TTC549 (cell line): Measurements from ENCODE around the gene SMPD3.
"Not testable (repeated sequence)": the region's sequence is repeated elsewhere in the genome, so short reads cannot be mapped to it uniquely, and the experiment has no call there.

ENCODE experiments used
- FAIRE-seq: peaks from 2 replicates; lab custom pipeline; 2012; peaks lifted over from hg19 to GRCh38; lab: Jason Lieb, UNC

Gene SMPD3

DNA sequence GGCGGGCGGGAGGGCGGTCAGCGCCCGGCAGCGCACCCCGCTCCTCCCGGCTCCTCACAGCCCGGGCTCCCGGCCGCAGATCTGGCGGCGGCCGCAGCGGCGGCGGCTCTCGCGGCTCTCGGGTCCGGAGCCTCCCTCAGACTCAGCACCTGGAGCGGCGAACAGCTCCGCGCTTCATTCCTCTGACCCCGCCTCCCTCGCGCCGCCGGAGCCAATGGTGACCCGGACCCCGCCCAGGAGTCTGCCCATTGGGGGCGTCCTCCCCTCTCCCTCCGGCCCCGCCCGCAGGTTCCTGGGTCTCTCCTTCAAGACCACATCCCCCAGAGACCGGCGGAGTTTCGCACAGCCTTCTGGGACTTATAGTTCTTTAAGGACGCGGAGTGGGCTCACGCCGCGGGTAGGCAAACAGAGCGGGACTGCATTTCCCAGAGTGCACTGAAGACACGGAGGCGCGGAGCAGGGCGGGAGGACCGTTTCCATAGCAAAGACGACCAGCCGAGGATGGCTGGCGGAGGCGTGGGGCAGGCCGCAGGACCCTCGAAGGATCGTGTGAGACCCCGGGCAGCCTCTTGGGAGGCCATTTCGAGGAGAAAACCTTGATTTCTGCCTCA, at the start of gene SMPD3:
TSS of gene SMPD3 (minus strand) at position 149 of the 611 bp plus-strand sequence. CDS start 76,327 bp downstream, outside the sequence.
- peak; percentile 98 for FAIRE-seq

DNA sequence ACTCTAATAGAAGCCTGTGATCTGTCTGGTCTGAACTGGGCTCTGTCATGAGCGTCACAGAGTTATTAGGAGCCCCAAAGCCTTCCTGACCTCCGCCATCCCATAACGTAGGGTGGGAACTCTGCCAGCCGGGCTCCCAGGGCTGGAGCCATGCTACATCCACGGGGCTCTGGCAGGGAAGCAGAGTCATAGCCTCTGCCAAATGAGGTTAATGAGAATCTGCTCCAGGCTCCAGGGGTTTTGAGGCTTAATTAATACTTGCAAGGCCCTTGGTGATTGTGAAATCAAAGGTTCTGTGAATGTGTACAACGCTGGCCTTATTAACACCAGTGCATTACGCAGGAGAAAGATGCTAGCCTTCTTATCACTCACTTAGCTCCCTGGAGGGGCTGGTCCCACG, 48.4 kb upstream of the SMPD3 start:
- FAIRE-seq = no peak

DNA sequence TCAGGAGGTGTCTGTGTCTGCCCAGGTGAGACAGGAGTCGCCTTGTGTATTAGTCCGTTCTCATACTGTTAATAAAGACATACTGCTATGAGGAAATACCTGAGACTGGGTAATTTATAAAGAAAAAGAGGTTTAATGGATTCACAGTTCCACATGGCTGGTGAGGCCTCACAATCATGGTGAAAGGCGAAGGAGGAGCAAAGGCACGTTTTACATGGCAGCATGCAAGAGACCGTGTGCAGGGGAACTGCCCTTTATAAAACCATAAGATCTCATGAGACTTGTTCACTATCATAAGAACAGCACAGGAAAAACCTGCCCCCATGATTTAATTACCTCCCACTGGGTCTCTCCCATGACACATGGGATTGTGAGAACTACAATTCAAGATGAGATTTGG, 46.0 kb upstream of the SMPD3 start:
- FAIRE-seq = not testable (repeated sequence)

DNA sequence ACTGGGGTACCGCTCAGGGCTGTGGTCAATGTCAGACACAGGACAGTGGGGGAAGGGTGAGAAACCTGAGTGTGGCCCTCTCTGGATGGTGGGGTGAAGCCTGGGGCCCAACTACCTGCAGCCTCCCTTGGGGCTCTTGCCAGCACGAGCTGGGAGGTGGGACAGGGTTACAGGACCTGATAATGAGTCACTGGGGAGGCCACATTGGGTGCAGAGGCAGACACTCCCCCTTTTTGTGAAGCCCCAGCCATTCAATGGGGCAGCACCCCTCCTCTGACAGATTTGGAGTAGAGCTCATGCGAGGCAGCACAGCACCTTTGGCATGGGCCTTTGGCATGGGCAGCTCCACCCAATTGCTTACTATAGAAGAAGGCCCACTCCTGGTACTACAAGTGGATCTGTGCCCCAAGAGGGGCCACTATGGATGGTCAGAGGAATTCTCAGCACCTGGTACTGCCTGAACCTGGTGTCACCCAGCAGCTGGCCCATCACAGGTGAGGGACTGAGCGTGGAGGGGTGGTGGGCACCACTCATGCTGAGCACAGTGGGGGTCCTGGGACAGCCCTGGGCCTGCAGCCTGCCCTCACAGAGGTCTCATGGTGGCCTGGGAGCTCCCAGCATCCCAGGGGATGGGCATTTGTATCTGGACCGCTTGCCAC, 45.2 kb upstream of the SMPD3 start:
- no peak for FAIRE-seq

DNA sequence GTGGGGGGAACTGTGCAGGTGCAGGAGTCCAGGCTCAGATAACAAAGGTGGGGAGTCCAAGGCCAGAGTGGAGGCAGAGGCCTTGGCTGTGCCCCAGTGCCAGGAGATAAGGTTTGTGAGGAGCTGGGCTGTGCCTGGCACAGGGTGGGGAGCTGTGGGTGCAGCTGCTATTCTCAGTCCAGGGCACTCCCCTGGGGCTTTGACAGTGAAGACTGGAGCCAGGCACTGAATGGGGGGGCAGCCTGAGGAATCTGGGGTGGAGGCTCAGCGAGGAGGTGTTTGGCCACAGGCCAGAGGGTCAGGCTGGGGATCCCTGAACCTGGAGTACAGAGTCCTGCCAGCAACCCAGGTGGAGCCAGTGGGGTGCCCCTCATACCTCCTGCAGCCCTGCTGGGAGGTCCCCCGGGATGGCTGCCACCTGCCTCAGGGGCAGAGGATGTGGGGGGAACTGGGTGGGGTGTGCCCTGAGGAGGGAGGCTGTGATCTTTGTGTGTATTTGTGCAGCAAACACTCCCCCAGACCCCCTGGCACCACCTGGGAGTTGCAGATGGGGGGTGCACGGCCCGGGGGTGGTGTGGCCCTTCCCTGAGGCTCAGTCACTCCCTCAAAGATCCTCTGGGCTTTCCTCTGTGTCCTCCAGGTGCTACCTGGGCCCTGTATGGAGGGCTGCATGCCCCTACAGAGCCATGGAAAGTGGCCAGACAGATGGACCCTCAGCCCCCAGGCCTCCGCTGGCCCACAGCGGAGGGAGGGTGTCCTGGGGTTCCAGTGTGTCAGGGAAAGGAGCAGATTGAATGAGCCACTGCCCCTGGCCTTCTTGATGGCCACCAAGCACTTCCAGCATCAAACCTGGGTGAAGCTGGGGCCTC, 44.5 kb upstream of the SMPD3 start:
- no peak for FAIRE-seq

DNA sequence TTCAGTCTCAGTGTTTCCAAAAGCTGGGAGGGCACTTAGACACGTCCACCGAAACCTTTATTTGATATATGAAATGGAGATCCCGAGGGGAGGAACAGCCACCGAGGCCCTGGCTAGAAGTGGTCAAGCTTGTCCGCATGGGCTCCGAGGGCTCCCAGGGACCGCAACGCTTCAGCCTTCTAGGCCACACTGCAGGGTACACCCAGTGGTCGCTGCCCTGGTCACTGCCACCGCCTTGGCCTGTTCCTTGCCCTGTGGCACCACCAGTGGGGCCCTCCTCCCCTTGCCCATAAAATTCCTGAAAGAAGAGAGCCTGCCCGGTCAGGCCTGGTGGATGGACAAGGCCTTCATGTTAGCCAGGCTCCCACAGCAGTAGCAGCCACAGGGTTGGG, 43.8 kb upstream of the SMPD3 start:
- FAIRE-seq = no peak

DNA sequence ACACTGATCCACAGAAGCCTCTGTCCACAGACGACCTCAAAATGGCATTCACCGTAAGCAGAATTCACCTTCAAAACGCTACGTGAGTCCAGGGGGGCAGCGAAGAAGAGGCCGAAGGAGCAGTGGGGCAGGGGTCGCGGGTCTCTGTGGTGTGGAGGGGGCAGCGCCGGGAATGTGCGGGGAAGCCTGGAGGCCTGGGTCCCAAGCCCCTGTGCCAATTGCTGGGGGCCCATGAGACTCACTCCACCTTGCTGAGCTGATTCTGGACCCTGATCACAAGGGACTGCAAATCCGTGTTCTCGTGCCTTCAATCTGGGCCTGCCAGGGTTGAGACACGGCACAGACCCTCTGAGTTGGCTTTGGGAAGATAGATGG, 43.3 kb upstream of the SMPD3 start:
- FAIRE-seq = no peak

DNA sequence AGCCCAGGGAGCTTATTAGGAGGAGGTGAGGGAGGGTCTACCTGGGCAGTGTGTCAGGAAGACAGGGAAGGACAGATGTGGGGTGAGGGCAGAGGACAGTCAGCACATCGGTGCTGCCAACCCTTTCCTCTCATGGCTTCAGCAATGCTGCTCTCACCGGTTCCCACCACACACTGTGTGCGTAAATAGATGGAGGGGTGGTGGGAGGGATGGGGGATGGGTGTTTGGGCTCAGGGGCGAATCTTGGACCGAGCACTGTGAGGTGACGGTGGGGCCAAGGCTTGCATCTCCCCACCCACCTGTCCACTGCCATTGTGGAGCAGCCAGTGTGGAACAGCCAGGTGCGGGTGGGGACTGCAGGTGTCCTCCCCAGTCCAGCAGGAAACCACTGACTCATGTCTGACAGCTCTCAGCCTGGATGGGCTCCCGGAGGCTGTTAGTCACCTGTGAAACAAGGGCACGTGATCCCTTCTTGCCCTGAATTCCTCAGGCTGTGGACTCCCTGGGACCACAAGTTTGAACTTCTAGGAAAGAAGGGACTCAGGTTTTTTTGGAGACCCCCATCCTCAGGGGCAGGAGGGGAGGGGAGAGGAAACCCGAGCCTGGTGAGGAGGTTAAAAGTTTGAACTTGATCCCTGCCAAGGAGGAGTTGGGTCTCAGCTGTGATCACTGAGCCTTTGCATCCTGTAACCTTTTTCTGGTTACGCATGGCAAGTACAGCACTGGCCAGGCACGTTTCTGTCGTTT, 42.7 kb upstream of the SMPD3 start:
- no peak for FAIRE-seq

DNA sequence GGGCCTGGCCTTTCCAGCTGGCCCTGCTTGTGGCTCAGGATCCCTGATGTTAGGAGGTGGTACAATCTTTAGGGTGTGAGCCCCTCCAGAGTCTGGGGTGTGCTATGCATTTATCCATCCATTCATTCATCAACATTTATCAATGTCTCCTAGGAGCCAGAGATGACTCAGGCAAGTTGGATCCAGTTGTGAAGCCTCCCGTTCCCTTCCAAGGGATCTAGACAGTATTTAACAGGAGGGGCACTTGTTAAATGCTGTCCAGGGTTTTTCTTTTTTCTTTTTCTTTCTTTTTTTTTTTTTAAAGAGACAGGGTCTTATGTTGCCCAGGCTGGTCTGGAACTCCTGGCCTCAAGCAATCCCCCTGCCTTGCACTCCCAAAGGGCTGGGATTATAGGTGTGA, 42.0 kb upstream of the SMPD3 start:
- no peak for FAIRE-seq

DNA sequence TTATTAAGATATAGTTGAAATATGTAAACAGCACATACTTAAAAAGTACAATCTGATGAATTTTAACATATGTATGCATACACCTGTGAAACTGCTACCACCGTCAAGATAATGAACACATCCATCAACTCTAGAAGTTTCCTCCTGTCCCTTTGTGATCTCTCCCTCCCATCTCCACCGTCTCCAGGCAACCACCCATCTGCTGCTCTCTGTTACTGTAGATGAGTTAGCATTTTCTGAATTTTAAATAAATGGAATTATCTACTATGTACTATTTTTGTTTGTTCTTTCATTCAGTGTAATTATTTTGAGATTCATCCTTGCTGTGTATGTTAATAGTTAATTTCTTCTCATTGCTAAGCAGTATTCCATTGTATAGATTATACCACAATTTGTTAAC, 40.2 kb upstream of the SMPD3 start:
- no peak for FAIRE-seq

DNA sequence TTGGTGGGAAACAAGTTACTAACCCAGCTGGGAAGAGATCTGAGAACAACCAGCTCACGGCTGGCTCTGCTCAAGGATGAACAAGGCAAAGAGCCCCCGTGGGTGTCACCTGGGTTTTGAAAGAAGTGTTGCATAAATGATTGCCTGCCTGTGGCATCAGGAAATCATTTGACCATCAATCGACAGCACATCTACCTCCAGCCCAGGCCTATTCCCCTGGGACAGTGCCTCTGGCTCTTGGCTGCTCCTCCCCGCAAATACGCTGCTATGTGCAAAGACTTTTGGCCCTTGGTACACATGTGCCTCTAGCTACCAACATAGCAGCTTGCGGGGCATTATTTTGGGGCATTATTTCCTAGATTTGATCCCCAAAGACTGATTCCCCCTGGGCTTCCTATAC, 39.4 kb upstream of the SMPD3 start:
- no peak for FAIRE-seq

DNA sequence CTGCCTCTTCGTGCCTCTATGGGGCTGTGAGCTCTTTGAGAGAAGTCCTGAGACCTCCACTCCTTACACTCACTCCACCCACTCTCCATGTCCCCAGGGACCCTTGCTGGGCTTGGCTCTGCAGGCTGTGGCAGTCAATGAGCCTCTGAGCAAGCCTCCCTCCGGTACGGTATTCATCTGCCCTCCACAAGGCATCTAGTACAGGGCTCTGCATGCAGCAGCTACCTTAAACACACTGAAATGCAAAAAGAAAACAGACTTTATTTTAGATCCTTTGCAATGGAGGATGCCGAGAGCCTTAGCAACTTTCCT, 38.9 kb upstream of the SMPD3 start:
- FAIRE-seq = no peak

DNA sequence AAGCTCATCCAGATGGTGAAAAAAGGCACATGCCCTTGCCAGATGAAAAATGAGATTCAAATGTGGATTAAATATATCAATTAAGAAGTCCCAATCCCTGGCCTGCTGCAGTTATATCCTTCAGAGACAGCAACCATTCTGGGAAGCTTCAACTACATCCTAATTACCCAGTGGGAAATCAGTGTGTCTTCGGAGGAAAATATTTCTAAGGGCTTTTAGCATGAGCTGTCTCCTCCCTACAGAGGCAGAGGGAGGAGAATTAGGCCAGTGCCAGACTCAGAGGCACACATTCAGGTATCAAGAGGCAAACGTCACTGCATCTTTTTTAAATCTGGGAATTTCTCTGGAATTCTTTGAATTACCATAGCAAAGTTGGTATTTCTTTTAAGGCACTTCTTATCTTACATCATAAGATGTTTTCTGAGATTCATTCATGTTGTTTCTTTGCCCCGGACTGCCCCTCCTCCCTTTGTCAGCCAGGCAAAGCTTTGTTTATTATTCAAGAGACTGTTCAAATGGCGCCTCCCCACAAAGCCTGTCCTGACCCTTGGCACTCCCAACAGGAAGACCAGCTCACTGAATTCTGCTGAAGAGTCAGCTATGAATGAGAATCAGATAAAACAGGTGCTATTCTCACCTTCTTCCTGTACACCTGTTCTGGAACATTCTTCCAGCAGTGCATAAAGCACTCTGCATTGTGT, 38.3 kb upstream of the SMPD3 start:
- FAIRE-seq = no peak

DNA sequence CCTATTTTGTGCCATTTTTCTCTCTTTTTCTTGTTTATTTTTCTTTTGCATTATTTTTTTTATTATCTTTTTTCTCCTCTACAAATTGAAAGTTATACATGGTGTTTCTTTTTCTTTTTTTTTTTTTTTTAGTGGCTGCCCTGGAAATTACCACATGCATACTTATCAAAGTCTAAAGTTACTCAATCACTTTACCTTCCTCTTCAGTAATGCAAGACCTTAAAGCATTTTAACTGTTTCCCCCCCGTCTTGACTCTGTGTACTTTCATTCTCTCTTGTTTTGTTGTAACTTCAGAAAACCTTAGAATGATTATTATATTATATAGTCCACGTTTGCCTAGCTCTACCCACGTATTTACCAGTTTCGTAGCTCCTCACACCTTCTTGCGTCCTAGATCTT, 33.3 kb upstream of the SMPD3 start:
- FAIRE-seq = no peak

DNA sequence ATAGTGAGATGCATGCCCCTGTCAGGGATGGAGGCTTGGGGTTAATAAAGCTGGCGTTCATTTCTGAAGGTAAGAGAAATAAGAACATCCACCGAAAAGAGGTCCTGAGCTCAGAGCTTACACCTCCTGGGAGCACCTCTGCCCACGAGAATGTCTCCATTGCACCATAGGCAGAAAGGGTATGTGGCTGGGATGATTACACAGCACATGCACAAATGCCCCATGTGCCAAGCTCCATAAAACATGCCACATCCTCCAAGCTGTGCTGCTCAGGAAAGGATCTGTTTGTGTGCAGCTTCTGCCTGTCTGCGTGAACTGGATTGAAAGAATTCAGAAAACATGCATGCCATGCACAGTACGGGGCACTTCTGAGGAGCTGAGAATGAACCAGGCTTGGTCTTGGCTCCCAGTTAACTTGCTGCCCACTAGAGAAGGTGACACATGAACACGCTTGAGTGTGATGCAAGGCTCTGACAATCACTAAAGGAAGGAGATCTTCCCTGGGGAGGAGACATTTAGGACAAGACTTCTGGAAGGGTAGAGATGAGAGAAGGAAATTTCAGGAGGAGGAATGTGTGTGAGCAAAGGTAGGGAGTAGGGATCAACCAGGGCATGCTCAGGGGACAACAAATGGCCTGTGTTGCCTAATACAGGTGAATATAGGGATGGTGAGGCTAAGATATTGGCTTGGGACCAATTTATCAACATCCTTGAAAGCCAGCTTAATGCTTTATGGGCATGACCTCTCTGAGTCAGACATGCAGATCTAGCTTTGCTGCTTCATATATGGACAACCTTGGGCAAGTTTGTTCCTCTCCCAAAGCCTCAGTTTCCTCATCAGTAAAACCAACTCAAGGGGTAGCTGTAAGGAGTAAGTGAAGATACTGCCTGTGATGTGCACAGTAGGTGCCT, 32.0 kb upstream of the SMPD3 start:
- no peak for FAIRE-seq

DNA sequence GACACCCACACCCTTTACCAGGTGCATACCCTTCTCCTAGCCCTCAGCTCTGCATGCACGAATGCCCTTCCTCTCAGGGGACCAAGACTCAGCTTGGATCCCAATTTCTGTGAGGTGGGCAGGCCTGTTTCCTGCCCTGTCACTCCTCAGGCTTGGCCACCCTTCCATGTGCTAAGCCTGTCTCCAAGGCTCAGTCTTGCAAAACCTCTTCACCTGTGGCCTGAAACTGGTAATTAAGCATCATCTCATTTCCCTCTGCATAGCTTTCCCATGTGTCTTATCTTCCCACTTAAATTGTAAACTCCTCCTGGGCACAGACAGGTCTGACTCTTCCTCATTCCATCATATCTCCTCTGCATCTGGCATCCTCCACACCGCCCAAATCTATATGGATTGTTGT, 31.0 kb upstream of the SMPD3 start:
- FAIRE-seq = no peak

DNA sequence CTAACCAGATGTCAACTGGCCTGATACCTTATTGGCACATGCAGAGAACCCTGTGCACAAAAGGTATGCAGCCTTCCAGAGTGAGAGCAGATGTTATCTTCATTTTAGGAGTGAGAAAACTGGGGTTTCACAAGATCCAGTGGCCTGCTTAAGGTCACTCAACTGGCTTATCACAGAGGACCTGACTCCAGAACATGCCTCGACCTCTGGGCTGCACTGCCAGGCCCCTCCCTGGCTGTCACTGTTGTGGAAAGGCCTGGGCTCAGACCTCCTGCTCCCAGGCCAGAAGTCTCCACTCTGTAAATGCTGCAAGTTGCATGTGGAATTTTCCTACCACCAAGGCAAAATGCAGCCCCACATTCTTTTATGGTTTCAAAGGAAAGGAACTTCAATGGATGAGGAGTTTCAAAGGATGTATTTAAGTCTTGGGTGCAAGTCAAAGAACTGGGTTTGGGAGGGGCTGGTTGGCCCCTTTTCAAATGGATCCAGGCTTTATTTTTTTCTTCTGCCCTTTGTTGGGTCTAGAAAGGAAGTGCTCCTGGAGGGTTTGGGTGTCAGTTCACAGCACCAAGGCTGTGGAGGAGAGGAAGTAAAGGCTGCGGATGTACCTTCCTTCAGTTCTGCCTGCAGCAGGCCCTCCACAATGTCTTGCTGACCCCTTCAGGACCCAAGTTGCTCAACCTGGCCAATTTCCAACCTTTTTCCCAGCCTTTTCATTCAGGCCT, 30.4 kb upstream of the SMPD3 start:
- FAIRE-seq = no peak

DNA sequence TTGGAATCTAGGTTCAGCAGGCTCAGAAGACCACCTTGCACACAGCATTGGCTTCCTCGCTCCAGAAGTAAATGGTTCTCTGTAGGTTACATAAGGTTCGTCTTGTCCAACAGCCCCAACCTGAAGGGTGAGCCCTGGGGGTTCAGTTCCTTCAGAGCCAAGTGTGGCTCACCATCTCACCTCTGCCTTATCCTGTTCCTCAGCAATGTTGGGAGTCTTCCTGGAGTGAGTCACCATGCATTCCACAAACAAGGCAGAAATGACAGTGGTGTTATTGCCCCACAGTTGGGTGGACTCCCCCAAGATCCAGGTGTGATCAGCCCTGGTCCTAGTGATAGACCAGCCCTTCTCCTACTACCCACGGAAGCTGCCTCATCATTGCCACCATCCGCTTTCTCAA, 26.8 kb upstream of the SMPD3 start:
- no peak for FAIRE-seq

DNA sequence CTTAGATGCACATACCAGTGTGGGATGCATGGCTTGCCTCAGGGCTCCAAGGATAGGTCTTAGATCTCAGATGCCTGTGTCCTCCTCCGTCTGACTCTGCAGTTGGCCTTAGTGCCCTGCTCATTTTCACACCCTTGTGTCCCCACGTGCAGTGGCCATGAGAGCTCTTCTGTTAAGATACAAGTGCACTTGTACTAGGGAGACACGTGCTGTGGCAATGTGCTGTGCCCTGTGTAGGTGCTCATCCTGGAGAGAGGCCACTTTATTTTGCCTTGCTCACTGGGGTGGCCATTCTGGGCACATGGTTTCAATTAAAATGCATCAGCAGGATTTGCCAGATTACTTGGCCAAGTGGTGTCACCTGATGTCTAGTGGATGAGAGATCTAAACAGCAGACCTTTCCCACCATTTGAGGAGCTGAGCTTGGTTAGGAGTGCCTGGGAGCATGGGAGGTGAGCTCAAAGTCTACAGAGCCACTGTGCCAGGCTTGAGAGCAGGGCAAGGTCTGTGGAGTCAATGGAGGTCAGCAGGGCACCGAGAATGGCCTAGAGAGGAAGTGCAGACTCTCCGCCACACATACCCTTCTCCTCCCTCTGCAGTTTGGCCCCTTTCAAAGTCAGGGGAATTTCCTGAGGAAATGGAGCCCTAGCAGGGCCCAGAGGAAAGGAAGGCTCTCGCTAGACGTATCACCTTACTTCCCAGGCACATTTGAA, 25.2 kb upstream of the SMPD3 start:
- no peak for FAIRE-seq

DNA sequence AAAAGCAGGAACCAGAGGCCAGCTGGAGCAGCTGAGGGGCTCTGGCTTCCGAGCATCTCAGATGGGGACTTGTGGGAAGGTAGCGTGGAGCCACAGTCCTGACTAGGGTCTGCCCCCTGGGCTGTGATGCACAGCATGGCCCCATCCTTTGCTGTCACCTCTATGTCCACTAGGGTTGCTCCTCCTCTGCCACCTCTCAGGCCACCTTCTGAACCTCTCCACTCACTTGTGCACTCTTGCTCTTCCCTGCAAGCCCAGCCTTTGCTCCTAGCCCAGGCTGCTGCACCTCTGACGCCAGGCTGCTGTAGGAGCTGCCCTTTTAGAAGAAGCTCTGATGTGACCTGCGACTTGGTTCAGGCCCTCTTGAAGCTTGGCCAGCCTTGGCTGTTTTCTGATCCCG, 24.3 kb upstream of the SMPD3 start:
- FAIRE-seq = no peak
